Non-pigmented ciliary epithelial cell (primary cell): ENCODE measurements around the gene HIVEP3.

Experiments
- DNase-seq: peaks from one replicate; pipeline ENCODE4 v3.0.0-alpha.2; 2010; ENCODE audit warnings: low read depth

Gene HIVEP3

GRCh38 chr1:41626616-41627375 lies 291.9 kb downstream of the HIVEP3 start:
- no peak for DNase-seq

- DNase-seq: no peak
Measured at GRCh38 chr1:41626146-41626545, 292.6 kb downstream of the HIVEP3 start.

GRCh38 chr1:41623736-41624135 lies 295.0 kb downstream of the HIVEP3 start:
- DNase-seq: no peak

- no peak for DNase-seq
Measured at GRCh38 chr1:41622859-41623732, 295.6 kb downstream of the HIVEP3 start.

GRCh38 chr1:41622402-41622801 lies 296.3 kb downstream of the HIVEP3 start:
- DNase-seq: no peak

GRCh38 chr1:41621791-41622190 lies 296.9 kb downstream of the HIVEP3 start:
- no peak for DNase-seq

- no peak for DNase-seq
Measured at GRCh38 chr1:41621256-41621655, 297.5 kb downstream of the HIVEP3 start.

GRCh38 chr1:41620365-41621169 lies 298.2 kb downstream of the HIVEP3 start:
- DNase-seq: no peak

GRCh38 chr1:41619511-41620364 lies 299.0 kb downstream of the HIVEP3 start:
- DNase-seq: no peak

- DNase-seq: no peak
Measured at GRCh38 chr1:41618871-41619270, 299.9 kb downstream of the HIVEP3 start.

- no peak for DNase-seq
Measured at GRCh38 chr1:41618066-41618825, 300.5 kb downstream of the HIVEP3 start.

GRCh38 chr1:41617336-41617735 lies 301.4 kb downstream of the HIVEP3 start:
- no peak for DNase-seq

- no peak for DNase-seq
Measured at GRCh38 chr1:41616563-41616962, 302.2 kb downstream of the HIVEP3 start.

GRCh38 chr1:41615981-41616380 lies 302.7 kb downstream of the HIVEP3 start:
- no peak for DNase-seq

- no peak for DNase-seq
Measured at GRCh38 chr1:41615316-41615715, 303.4 kb downstream of the HIVEP3 start.

- DNase-seq: no peak
Measured at GRCh38 chr1:41614818-41615217, 303.9 kb downstream of the HIVEP3 start.

GRCh38 chr1:41613689-41614574 lies 304.8 kb downstream of the HIVEP3 start:
- DNase-seq: no peak

- no peak for DNase-seq
Measured at GRCh38 chr1:41612953-41613352, 305.8 kb downstream of the HIVEP3 start.

GRCh38 chr1:41611932-41612450 lies 306.7 kb downstream of the HIVEP3 start:
- no peak for DNase-seq
